Measurements from ENCODE around the gene PARVA. TPM values are rescaled to one million over a fixed set of nuclear protein-coding genes. Genes with fewer than 3 reads are reported as not detected.

PARVA gene
- total RNA-seq, 1 donor from 2014 or later, result 15.0 TPM

DNA sequence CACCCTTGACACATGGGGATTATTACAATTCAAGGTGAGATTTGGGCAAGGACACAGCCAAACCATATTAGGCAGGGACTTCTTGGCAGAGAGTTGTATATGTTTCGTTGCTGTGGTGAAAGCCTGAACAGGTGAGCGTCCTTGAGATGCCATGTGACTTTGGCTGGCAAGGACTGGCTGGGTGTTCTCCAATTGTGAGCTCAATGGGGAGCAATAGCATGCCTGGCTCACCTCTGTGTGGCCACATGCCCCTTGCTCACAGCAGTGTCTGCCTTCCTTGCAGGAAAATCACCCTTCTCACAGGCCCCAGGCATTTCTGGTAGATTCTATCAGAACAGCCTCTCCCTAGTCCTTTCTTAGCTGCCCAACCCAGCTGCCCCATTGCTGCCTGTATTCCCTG, 105.5 kb downstream of the PARVA start:
- Mint-ChIP-seq H3K9me3 (ENCODE audit: unreplicated experiment) (no peaks in the 10 kb centered on the region), H3K4me1 (ENCODE audit: low read depth, unreplicated experiment) (no peaks in the 10 kb centered on the region), H3K27me3 (ENCODE audit: unreplicated experiment) (no peaks in the 10 kb centered on the region), H3K36me3 (ENCODE audit: unreplicated experiment) (no peaks in the 10 kb centered on the region), H3K27ac (ENCODE audit: unreplicated experiment) (no peak overlapping the region), H3K4me3 (ENCODE audit: unreplicated experiment) (no peak overlapping the region)
- no peak for DNase-seq
- TF ChIP-seq, protein P1, sequence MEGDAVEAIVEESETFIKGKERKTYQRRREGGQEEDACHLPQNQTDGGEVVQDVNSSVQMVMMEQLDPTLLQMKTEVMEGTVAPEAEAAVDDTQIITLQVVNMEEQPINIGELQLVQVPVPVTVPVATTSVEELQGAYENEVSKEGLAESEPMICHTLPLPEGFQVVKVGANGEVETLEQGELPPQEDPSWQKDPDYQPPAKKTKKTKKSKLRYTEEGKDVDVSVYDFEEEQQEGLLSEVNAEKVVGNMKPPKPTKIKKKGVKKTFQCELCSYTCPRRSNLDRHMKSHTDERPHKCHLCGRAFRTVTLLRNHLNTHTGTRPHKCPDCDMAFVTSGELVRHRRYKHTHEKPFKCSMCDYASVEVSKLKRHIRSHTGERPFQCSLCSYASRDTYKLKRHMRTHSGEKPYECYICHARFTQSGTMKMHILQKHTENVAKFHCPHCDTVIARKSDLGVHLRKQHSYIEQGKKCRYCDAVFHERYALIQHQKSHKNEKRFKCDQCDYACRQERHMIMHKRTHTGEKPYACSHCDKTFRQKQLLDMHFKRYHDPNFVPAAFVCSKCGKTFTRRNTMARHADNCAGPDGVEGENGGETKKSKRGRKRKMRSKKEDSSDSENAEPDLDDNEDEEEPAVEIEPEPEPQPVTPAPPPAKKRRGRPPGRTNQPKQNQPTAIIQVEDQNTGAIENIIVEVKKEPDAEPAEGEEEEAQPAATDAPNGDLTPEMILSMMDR (IDR thresholded peaks at IDR 0.05; ENCODE audit: partially characterized antibody, unreplicated experiment), result no peak

DNA sequence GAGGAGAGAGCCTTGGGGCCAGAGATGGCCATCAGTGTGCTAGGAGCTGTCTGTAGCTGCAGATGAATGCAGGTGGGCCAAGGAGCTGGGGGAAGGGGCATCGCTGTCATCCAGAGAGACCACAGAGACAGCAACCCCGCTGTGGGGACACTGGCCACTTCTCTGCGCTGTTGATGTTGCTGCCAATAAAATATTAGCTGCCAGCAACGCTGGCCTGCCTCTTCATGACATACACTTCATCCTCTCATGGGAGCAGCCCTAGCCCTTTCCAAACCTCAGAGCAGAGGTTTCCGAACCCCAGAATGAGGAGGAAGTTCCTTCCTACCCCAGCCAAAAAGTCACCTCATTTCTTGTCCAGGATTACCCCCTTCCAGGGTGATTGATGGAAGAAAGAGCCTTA, 106.2 kb downstream of the PARVA start:
- no peak for DNase-seq
- Mint-ChIP-seq H3K4me1 (ENCODE audit: low read depth, unreplicated experiment) (no peaks in the 10 kb centered on the region), H3K27me3 (ENCODE audit: unreplicated experiment) (no peaks in the 10 kb centered on the region), H3K27ac (ENCODE audit: unreplicated experiment) (no peak overlapping the region), H3K36me3 (ENCODE audit: unreplicated experiment) (peaks cover 7% of the 10 kb centered on the region), H3K4me3 (ENCODE audit: unreplicated experiment) (no peak overlapping the region), H3K9me3 (ENCODE audit: unreplicated experiment) (peaks cover 1% of the 10 kb centered on the region)
- TF ChIP-seq, protein P1 (IDR thresholded peaks at IDR 0.05; ENCODE audit: partially characterized antibody, unreplicated experiment), result no peak

DNA sequence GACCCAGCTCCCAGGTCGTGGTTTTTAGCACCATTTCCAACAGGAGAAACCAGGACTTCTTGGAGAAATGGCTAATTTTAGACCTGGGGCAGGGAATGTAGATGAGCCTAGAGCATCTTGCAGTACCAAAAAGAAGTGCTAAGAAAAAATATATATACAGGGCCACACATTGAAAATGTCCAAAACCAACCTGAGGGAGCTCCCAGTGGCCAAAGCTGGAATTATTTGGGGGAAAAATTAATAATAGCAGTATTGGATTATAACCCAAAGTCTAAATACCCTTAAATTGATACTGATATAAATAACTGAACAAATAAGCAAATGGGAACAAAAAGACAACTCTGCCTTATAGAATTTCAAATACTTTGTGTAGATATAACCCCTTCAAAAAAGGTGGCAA, 108.0 kb downstream of the PARVA start:
- H3K36me3 Mint-ChIP-seq (ENCODE audit: unreplicated experiment), result peaks cover 18% of the 10 kb centered on the region
- TF ChIP-seq, protein P1 (IDR thresholded peaks at IDR 0.05; ENCODE audit: partially characterized antibody, unreplicated experiment), result peak; percentile 38
- DNase-seq, result no peak
- H3K9me3 Mint-ChIP-seq (ENCODE audit: unreplicated experiment), result peaks cover 3% of the 10 kb centered on the region
- H3K27ac Mint-ChIP-seq (ENCODE audit: unreplicated experiment), result no peak overlapping the region
- H3K4me1 Mint-ChIP-seq (ENCODE audit: low read depth, unreplicated experiment), result no peaks in the 10 kb centered on the region
- H3K27me3 Mint-ChIP-seq (ENCODE audit: unreplicated experiment), result no peaks in the 10 kb centered on the region
- no peak overlapping the region for H3K4me3 Mint-ChIP-seq (ENCODE audit: unreplicated experiment)

DNA sequence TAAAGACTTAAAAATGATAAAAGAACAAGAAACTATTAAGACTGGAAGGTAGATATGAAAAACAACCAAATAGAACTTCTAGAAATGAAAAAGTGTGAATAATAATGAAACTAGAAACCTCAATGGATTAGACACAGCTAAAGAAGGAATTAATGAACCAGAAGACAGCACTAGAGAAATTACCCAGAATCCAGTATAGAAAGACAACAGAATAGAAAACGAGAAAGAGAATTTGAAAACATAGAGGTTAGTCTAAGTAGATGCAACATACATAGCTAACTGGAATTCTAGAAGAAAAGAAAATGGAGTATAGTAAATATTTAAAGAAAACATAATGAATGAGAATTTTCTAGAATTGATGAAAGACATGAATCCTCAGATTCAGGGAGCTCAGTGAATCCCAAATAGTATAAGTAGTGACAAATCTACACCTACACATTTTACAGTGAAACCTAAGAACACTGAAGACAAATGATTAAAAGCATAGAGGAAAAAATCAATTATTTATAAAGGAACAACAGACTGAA, 111.9 kb downstream of the PARVA start:
- no peaks in the 10 kb centered on the region for H3K4me1 Mint-ChIP-seq (ENCODE audit: low read depth, unreplicated experiment)
- TF ChIP-seq, protein P1 (IDR thresholded peaks at IDR 0.05; ENCODE audit: partially characterized antibody, unreplicated experiment), result no peak
- H3K4me3 Mint-ChIP-seq (ENCODE audit: unreplicated experiment), result no peak overlapping the region
- no peak for DNase-seq
- H3K27ac Mint-ChIP-seq (ENCODE audit: unreplicated experiment), result no peak overlapping the region
- H3K36me3 Mint-ChIP-seq (ENCODE audit: unreplicated experiment), result peaks cover 18% of the 10 kb centered on the region
- no peaks in the 10 kb centered on the region for H3K27me3 Mint-ChIP-seq (ENCODE audit: unreplicated experiment)
- H3K9me3 Mint-ChIP-seq (ENCODE audit: unreplicated experiment), result peaks cover 3% of the 10 kb centered on the region

DNA sequence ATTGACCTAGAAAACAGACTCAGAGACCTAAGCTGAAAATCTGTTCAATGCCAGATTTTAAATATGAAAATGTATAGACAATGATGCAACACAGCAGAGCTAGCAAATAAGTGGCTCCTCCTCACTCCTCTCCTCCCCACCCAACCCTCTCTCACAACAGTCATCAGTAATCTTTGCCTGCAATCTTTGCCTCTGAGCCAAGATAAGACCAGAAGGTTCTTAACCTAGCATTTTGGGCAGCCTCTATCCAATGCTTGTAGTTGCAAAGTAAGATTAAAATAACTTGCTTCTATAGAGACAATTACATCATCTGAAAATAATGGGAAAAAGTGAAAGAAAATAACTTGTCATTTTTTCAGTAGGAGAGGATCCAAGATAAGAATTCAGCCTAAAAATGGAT, 117.3 kb downstream of the PARVA start:
- DNase-seq, result no peak
- Mint-ChIP-seq H3K36me3 (ENCODE audit: unreplicated experiment) (peaks cover 2% of the 10 kb centered on the region), H3K27me3 (ENCODE audit: unreplicated experiment) (no peaks in the 10 kb centered on the region), H3K4me1 (ENCODE audit: low read depth, unreplicated experiment) (peaks cover 14% of the 10 kb centered on the region), H3K27ac (ENCODE audit: unreplicated experiment) (no peak overlapping the region), H3K4me3 (ENCODE audit: unreplicated experiment) (no peak overlapping the region), H3K9me3 (ENCODE audit: unreplicated experiment) (no peaks in the 10 kb centered on the region)
- TF ChIP-seq, protein P1 (IDR thresholded peaks at IDR 0.05; ENCODE audit: partially characterized antibody, unreplicated experiment), result no peak
